Prostate gland (tissue), 2 donors: Measurements from ENCODE around the gene SFSWAP. TPM values are rescaled to one million over a fixed set of nuclear protein-coding genes. Genes with fewer than 3 reads are reported as not detected.

Experiments used
- DNase-seq: peaks from one replicate; pipeline ENCODE4 v3.0.0-alpha.2; 2019; ENCODE audit warnings: low spot score
- H3K27ac ChIP-seq, 2 donors: fragments of 200-600 bp; sonication (generic); 2 replicates each; pipeline ENCODE4 v1.5.1; 2017 to 2019
- H3K27me3 ChIP-seq: fragments of 200-600 bp; sonication (generic); replicated peaks from 2 replicates; pipeline ENCODE4 v1.5.1; 2019; ENCODE audit not compliant: insufficient read depth
- H3K36me3 ChIP-seq, 2 donors: fragments of 200-600 bp; sonication (generic); 1 replicate in 1 of 2; 2 replicates in 1 of 2; pipeline versions ENCODE4 v1.5.1 to v1.8.1; 2017 to 2019
- H3K4me1 ChIP-seq: fragments of 200-600 bp; sonication (generic); replicated peaks from 2 replicates; pipeline ENCODE4 v1.5.1; 2019
- H3K4me3 ChIP-seq, 2 donors: fragments of 200-600 bp; sonication (generic); 2 replicates each; pipeline ENCODE4 v1.5.1; 2017 to 2019
- H3K9me3 ChIP-seq: fragments of 200-600 bp; sonication (generic); 2 replicates; pipeline ENCODE4 v1.5.1; 2017
- POLR2A ChIP-seq: fragments of 450-650 bp; IDR thresholded peaks from one replicate; pipeline ENCODE4 v1.6.1; 2016; ENCODE audit warnings: antibody characterized with exemption, mild to moderate bottlenecking
- POLR2AphosphoS5 ChIP-seq: sonication (generic); formaldehyde crosslinking; IDR thresholded peaks from one replicate; pipeline ENCODE4 v1.6.1; 2017; ENCODE audit warnings: antibody characterized with exemption
- WGBS: methylation state at CpG from one replicate; pipeline ENCODE4 v1.1.5; 2018; 5-methylcytosine and 5-hydroxymethylcytosine counted together
- intact Hi-C: fragments of 100-400 bp; cut with DNase I; formaldehyde crosslinking; loops from one replicate; pipeline ENCODE4 v1.14.2; 2022
- total RNA-seq, 2 donors: library from RNA; depleted of rRNA; stranded (reverse); fragments of >200 nt; gene quantifications; one replicate each; pipeline ENCODE4 v1.1.0, GENCODE V29; 2016
- TF ChIP-seq, protein P1 (sequence below), 4 experiments: fragments of 200-600 bp in 2 of 4; fragments of 450-650 bp in 2 of 4; sonication (generic) in 2 of 4; IDR thresholded peaks; 1 replicate in 3 of 4; 2 replicates in 1 of 4; pipeline ENCODE4 v1.5.1; 2016 to 2019; ENCODE audit warnings: antibody characterized with exemption in 4 of 4, mild to moderate bottlenecking in 2 of 4, moderate library complexity in 2 of 4

SFSWAP gene
- total RNA-seq, 2 donors from 2014 or later: 24.5 to 53.9 TPM

DNA sequence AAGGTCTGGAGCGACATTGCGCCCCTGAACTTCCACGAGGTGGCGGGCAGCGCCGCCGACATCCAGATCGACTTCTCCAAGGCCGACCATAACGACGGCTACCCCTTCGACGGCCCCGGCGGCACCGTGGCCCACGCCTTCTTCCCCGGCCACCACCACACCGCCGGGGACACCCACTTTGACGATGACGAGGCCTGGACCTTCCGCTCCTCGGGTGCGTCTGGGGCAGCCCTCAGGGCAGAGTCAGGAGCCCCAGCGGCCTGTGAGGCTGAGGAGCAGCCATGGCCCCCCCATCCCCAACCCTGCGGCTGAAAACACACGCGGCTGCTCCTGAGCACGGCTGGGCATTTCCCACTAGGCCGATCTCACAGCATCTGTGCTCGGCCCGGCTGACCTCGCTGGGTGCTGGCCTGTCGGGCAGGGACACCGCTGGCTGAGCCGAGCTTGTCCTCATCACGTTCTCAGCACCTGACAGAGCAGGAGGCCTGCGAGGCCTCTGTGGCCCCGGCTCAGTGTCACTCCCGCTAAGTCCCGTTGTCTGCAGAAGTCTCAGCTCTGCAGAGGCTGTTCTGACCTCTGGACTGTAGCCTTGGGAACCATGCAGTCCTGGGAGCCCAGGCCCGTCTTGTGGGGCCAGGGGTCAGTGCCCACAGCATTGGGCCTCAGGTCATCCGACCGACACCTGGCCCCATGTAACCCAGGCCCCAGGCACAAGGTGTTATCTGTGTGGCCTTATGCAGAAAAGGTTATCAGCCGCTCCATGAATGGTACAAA is 129.9 kb downstream of the SFSWAP start:
- H3K4me1 ChIP-seq: no peaks in the 10 kb centered on the region
- DNase-seq: no peak
- no peak overlapping the region for H3K27ac ChIP-seq
- TF ChIP-seq POLR2AphosphoS5: no peak
- TF ChIP-seq POLR2A: no peak
- TF ChIP-seq, protein P1, sequence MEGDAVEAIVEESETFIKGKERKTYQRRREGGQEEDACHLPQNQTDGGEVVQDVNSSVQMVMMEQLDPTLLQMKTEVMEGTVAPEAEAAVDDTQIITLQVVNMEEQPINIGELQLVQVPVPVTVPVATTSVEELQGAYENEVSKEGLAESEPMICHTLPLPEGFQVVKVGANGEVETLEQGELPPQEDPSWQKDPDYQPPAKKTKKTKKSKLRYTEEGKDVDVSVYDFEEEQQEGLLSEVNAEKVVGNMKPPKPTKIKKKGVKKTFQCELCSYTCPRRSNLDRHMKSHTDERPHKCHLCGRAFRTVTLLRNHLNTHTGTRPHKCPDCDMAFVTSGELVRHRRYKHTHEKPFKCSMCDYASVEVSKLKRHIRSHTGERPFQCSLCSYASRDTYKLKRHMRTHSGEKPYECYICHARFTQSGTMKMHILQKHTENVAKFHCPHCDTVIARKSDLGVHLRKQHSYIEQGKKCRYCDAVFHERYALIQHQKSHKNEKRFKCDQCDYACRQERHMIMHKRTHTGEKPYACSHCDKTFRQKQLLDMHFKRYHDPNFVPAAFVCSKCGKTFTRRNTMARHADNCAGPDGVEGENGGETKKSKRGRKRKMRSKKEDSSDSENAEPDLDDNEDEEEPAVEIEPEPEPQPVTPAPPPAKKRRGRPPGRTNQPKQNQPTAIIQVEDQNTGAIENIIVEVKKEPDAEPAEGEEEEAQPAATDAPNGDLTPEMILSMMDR (IDR thresholded peaks at IDR 0.05): no peak
- no peaks in the 10 kb centered on the region for H3K36me3 ChIP-seq
- H3K27me3 ChIP-seq: no peaks in the 10 kb centered on the region
- no peak overlapping the region for H3K4me3 ChIP-seq
- no peaks in the 10 kb centered on the region for H3K9me3 ChIP-seq
- 89% methylated on average over 37 of the region's 46 CpGs for WGBS
- intact Hi-C loops: no loop called here

DNA sequence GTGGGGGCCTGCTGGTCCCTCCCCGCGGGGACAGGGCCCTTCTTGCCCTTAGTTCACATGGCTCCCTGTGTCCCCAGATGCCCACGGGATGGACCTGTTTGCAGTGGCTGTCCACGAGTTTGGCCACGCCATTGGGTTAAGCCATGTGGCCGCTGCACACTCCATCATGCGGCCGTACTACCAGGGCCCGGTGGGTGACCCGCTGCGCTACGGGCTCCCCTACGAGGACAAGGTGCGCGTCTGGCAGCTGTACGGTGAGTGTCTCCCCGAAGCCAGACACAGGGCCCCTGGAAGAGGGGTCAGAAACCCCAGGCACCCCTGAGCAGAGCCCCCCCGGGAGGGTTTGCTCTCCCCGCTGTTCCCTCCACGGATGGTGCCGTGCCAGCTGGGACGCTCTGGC is 130.7 kb downstream of the SFSWAP start:
- H3K4me3 ChIP-seq: no peak overlapping the region
- 89% methylated on average over 19 of the region's 22 CpGs for WGBS

GRCh38 chr12:131842169-131842568 is 131.3 kb downstream of the SFSWAP start:
- no peak overlapping the region for H3K4me3 ChIP-seq
- H3K4me1 ChIP-seq: no peaks in the 10 kb centered on the region
- H3K27ac ChIP-seq: no peak overlapping the region
- WGBS: 84% methylated on average over 15 of the region's 15 CpGs
- intact Hi-C loops: no loop called here
- no peak for DNase-seq
- H3K27me3 ChIP-seq: no peaks in the 10 kb centered on the region
- no peaks in the 10 kb centered on the region for H3K9me3 ChIP-seq
- TF ChIP-seq, protein P1 (IDR thresholded peaks at IDR 0.05): no peak
- TF ChIP-seq POLR2A (no peak), POLR2AphosphoS5 (no peak)
- H3K36me3 ChIP-seq: no peaks in the 10 kb centered on the region

More for the DNA sequence above, 130.7 kb downstream of the SFSWAP start:
- no peaks in the 10 kb centered on the region for H3K9me3 ChIP-seq
- TF ChIP-seq POLR2A (no peak), POLR2AphosphoS5 (no peak)
- TF ChIP-seq, protein P1 (IDR thresholded peaks at IDR 0.05): no peak
- H3K4me1 ChIP-seq: no peaks in the 10 kb centered on the region
- intact Hi-C loops: no loop called here
- no peaks in the 10 kb centered on the region for H3K27me3 ChIP-seq
- no peak overlapping the region for H3K27ac ChIP-seq
- DNase-seq: no peak
- H3K36me3 ChIP-seq: no peaks in the 10 kb centered on the region

- intact Hi-C loops: no loop called here
Observed at GRCh38 chr12:131843527-131843926, 132.6 kb downstream of the SFSWAP start.

More at GRCh38 chr12:131843527-131843926, 132.6 kb downstream of the SFSWAP start:
- no peak for DNase-seq
- Histone ChIP-seq H3K9me3 (no peaks in the 10 kb centered on the region), H3K27me3 (no peaks in the 10 kb centered on the region), H3K4me1 (no peaks in the 10 kb centered on the region), H3K4me3 (no peak overlapping the region), H3K27ac (no peak overlapping the region), H3K36me3 (no peaks in the 10 kb centered on the region)
- 90% methylated on average over 16 of the region's 16 CpGs for WGBS
- TF ChIP-seq POLR2A (no peak), POLR2AphosphoS5 (no peak)
- TF ChIP-seq, protein P1 (IDR thresholded peaks at IDR 0.05): no peak
